GM23338 (cell line): Measurements from ENCODE around the gene ANKRD55. TPM values are rescaled to one million over a fixed set of nuclear protein-coding genes. Genes with fewer than 3 reads are reported as not detected.

Source experiments
- ATAC-seq: fragments of 200-7000 bp; cut with Tn5 transposase; 3 replicates; pipeline ENCODE4 v1.9.1; 2020
- DNase-seq: peaks from one replicate; pipeline ENCODE4 v3.0.0-alpha.2; 2015; ENCODE audit warnings: low spot score
- H2AFZ ChIP-seq: fragments of 200-600 bp; sonication (generic); 2 replicates; pipeline ENCODE4 v1.8.0; 2016; ENCODE audit warnings: antibody characterized with exemption, mild to moderate bottlenecking, moderate library complexity
- H3F3A ChIP-seq: fragments of 200-600 bp; sonication (generic); replicated peaks from 2 replicates; pipeline ENCODE4 v1.8.0; 2017; ENCODE audit warnings: antibody characterized with exemption, mixed run types, low read depth
- H3K27ac ChIP-seq: fragments of 200-600 bp; sonication (generic); 2 replicates; pipeline ENCODE4 v1.6.1; 2016; ENCODE audit warnings: low read depth
- H3K27me3 ChIP-seq: fragments of 200-600 bp; sonication (generic); 2 replicates; pipeline ENCODE4 v1.8.0; 2016; ENCODE audit warnings: mild to moderate bottlenecking, mixed run types, moderate library complexity; ENCODE audit not compliant: insufficient read depth
- H3K36me3 ChIP-seq: fragments of 200-600 bp; sonication (generic); 2 replicates; pipeline ENCODE4 v1.8.0; 2016; ENCODE audit warnings: mild to moderate bottlenecking; ENCODE audit not compliant: insufficient read depth
- H3K4me1 ChIP-seq: fragments of 200-600 bp; sonication (generic); 2 replicates; pipeline ENCODE4 v1.8.0; 2016; ENCODE audit warnings: mild to moderate bottlenecking, moderate library complexity; ENCODE audit not compliant: insufficient read depth
- H3K4me2 ChIP-seq: fragments of 200-600 bp; sonication (generic); 2 replicates; pipeline ENCODE4 v1.7.1; 2017; ENCODE audit warnings: mixed run types
- H3K4me3 ChIP-seq: fragments of 200-600 bp; sonication (generic); 2 replicates; pipeline ENCODE4 v1.6.1; 2016; ENCODE audit warnings: mixed run types
- H3K79me2 ChIP-seq: fragments of 200-600 bp; sonication (generic); replicated peaks from 2 replicates; pipeline ENCODE4 v1.8.0; 2017; ENCODE audit warnings: mild to moderate bottlenecking; ENCODE audit not compliant: insufficient read depth
- H3K9me2 ChIP-seq: fragments of 200-600 bp; sonication (generic); 2 replicates; pipeline ENCODE4 v1.8.0; 2017; ENCODE audit not compliant: insufficient read depth
- H4K20me1 ChIP-seq: fragments of 200-600 bp; sonication (generic); replicated peaks from 2 replicates; pipeline ENCODE4 v1.8.0; 2017; ENCODE audit warnings: mild to moderate bottlenecking; ENCODE audit not compliant: insufficient read depth
- H3K27ac Mint-ChIP-seq: 2 replicates; pipeline ENCODE4 v1.8.0; 2020; ENCODE audit warnings: inconsistent platforms, mild to moderate bottlenecking, moderate library complexity, mixed read lengths
- H3K27me3 Mint-ChIP-seq: 3 replicates; pipeline ENCODE4 v1.8.0; 2022; ENCODE audit warnings: low read depth, mild to moderate bottlenecking, moderate library complexity, mixed read lengths, inconsistent platforms; ENCODE audit not compliant: insufficient read depth, poor library complexity
- H3K36me3 Mint-ChIP-seq: 3 replicates; pipeline ENCODE4 v1.8.0; 2021; ENCODE audit warnings: low read depth, mild to moderate bottlenecking, inconsistent platforms, moderate library complexity, mixed read lengths
- H3K4me1 Mint-ChIP-seq: 3 replicates; pipeline ENCODE4 v1.8.0; 2020; ENCODE audit warnings: mild to moderate bottlenecking, inconsistent platforms, mixed read lengths
- H3K4me3 Mint-ChIP-seq: 3 replicates; pipeline ENCODE4 v1.8.0; 2021; ENCODE audit warnings: moderate library complexity, mild to moderate bottlenecking, inconsistent platforms, mixed read lengths
- H3K9me3 Mint-ChIP-seq: 3 replicates; pipeline ENCODE4 v1.8.0; 2020; ENCODE audit warnings: moderate library complexity, mild to moderate bottlenecking, inconsistent platforms, mixed read lengths
- CREB1 ChIP-seq: fragments of 250-450 bp; sonication (Bioruptor Pico); IDR thresholded peaks from 2 replicates; pipeline ENCODE4 v1.5.0; 2020; ENCODE audit warnings: low read depth, mild to moderate bottlenecking, moderate library complexity
- CTCF ChIP-seq, 2 experiments: fragments of 200-600 bp in 1 of 2; sonication (generic) in 1 of 2; conservative IDR thresholded peaks; 2 replicates each; pipeline versions ENCODE4 v1.5.1 to v1.6.1; 2016 to 2017; ENCODE audit warnings: antibody characterized with exemption in 2 of 2, low read depth in 2 of 2, mild to moderate bottlenecking in 2 of 2, moderate library complexity in 1 of 2
- EZH2 ChIP-seq: fragments of 200-600 bp; sonication (generic); IDR thresholded peaks from one replicate; pipeline ENCODE4 v1.8.0; 2017; ENCODE audit warnings: antibody characterized with exemption, mild to moderate bottlenecking, low read depth; ENCODE audit not compliant: unreplicated experiment
- EZH2phosphoT487 ChIP-seq: fragments of 200-600 bp; sonication (generic); IDR thresholded peaks from one replicate; pipeline ENCODE4 v1.8.1; 2018; ENCODE audit warnings: antibody characterized with exemption; ENCODE audit not compliant: unreplicated experiment
- JUNB ChIP-seq: IDR thresholded peaks from one replicate; pipeline ENCODE4 v1.6.1; 2016; ENCODE audit warnings: antibody characterized with exemption; ENCODE audit not compliant: unreplicated experiment
- NANOG ChIP-seq: IDR thresholded peaks from 2 replicates; pipeline ENCODE4 v1.6.1; 2016; ENCODE audit warnings: antibody characterized with exemption, borderline replicate concordance
- POLR2AphosphoS5 ChIP-seq: IDR thresholded peaks from 2 replicates; pipeline ENCODE4 v1.6.1; 2016; ENCODE audit warnings: antibody characterized with exemption, low read depth
- REST ChIP-seq: IDR thresholded peaks from one replicate; pipeline ENCODE4 v1.6.1; 2018; ENCODE audit warnings: antibody characterized with exemption; ENCODE audit not compliant: unreplicated experiment
- STAT1 ChIP-seq: IDR thresholded peaks from one replicate; pipeline ENCODE4 v1.6.1; 2016; ENCODE audit warnings: antibody characterized with exemption; ENCODE audit not compliant: unreplicated experiment
- ZNF114 ChIP-seq: fragments of 250-450 bp; sonication (Bioruptor Pico); IDR thresholded peaks from 2 replicates; pipeline ENCODE4 v1.5.0; 2020; ENCODE audit warnings: mild to moderate bottlenecking, moderate library complexity
- ZNF331 ChIP-seq: fragments of 250-450 bp; sonication (Bioruptor Pico); IDR thresholded peaks from 2 replicates; pipeline ENCODE4 v1.5.0; 2020; ENCODE audit warnings: low read depth, mild to moderate bottlenecking, moderate library complexity
- ZNF462 ChIP-seq: fragments of 250-450 bp; sonication (Bioruptor Pico); IDR thresholded peaks from 2 replicates; pipeline ENCODE4 v1.5.0; 2020; ENCODE audit warnings: mild to moderate bottlenecking, moderate library complexity
- polyA plus RNA-seq: library from polyadenylated mRNA; unstranded; fragments of >200 nt; fragmentation: Nextera tagmentation; extraction: Ambion mirVana; gene quantifications from 2 replicates; pipeline ENCODE4 v1.2.1, GENCODE V29; 2016
- total RNA-seq: library from RNA; depleted of rRNA; stranded (reverse); fragments of >200 nt; shearing (Covaris generic); gene quantifications from 2 replicates; pipeline ENCODE4 v1.2.3, GENCODE V29; 2014
- TF ChIP-seq, protein P1 (sequence below): IDR thresholded peaks from 2 replicates; pipeline ENCODE4 v1.6.1; 2016; ENCODE audit warnings: antibody characterized with exemption

ANKRD55 gene
- total and polyA plus RNA-seq, 2 experiments from 2014 or later, result not detected

DNA sequence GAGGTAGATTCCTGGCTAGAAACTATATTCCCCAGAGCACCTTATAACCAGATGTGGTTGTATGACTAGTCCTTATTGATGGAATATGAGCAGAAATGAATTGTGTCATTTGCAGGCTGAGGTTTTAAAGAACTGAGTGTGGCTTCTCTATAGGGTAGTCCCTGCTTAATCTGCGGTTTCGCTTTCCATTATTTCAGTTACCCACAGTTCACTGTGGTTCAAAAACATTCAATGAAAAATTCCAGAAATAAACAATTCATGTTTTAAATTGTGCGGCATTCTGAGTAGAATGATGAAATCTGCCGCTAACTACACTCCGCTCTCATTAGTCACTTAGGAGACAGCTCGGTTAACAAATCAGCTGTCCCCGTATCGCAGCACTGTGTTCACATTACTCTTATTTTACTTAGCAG lies 65.1 kb downstream of the ANKRD55 start:
- H3K27me3 ChIP-seq, result no peaks in the 10 kb centered on the region
- Mint-ChIP-seq H3K27me3 (peaks cover 1% of the 10 kb centered on the region), H3K4me3 (no peak overlapping the region), H3K27ac (no peak overlapping the region), H3K9me3 (no peaks in the 10 kb centered on the region), H3K36me3 (no peaks in the 10 kb centered on the region), H3K4me1 (peaks cover 5% of the 10 kb centered on the region; the same call in 1 of the 3 replicates)
- no peaks in the 10 kb centered on the region for H3K36me3 ChIP-seq
- H3F3A ChIP-seq, result no peaks in the 10 kb centered on the region
- no peak overlapping the region for H3K4me3 ChIP-seq
- DNase-seq, result no peak
- no peaks in the 10 kb centered on the region for H4K20me1 ChIP-seq
- ATAC-seq, result no peak
- no peak overlapping the region for H3K27ac ChIP-seq
- H3K4me1 ChIP-seq, result no peaks in the 10 kb centered on the region
- no peak for TF ChIP-seq NANOG
- TF ChIP-seq REST, result no peak
- TF ChIP-seq CREB1 (CRISPR knock-in tag), result no peak
- TF ChIP-seq, protein P1, sequence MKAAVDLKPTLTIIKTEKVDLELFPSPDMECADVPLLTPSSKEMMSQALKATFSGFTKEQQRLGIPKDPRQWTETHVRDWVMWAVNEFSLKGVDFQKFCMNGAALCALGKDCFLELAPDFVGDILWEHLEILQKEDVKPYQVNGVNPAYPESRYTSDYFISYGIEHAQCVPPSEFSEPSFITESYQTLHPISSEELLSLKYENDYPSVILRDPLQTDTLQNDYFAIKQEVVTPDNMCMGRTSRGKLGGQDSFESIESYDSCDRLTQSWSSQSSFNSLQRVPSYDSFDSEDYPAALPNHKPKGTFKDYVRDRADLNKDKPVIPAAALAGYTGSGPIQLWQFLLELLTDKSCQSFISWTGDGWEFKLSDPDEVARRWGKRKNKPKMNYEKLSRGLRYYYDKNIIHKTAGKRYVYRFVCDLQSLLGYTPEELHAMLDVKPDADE, result no peak
- TF ChIP-seq ZNF114, result no peak
- TF ChIP-seq EZH2phosphoT487, result no peak
- no peak for TF ChIP-seq STAT1
- no peak for TF ChIP-seq CTCF (conservative IDR thresholded peaks at IDR 0.05; ENCODE audit: low read depth in 2 of 2)
- no peak for TF ChIP-seq POLR2AphosphoS5
- TF ChIP-seq ZNF331, result no peak
- no peak for TF ChIP-seq JUNB
- no peak for TF ChIP-seq EZH2
- no peak for TF ChIP-seq ZNF462
- H2AFZ ChIP-seq, result peak overlapping the region; percentile 29; the same call in 1 of the 2 replicates
- H3K4me2 ChIP-seq, result no peak overlapping the region
- H3K9me2 ChIP-seq, result peaks cover 10% of the 10 kb centered on the region; the same call in 1 of the 2 replicates
- H3K79me2 ChIP-seq, result no peaks in the 10 kb centered on the region
